Activated CD4-positive, alpha-beta memory T cell treated with anti-CD3 and anti-CD28 coated beads, Interleukin-2, amount 10 ng/mL, durations not matched to agents 7 days and 5 days (primary cell): ENCODE results near the gene HYAL3. TPM values are rescaled to one million over a fixed set of nuclear protein-coding genes. Genes with fewer than 3 reads are reported as not detected.

Experiments used
- CTCF ChIA-PET: fragments of 350-600 bp; sonication (Branson Sonifier 250); formaldehyde crosslinking; loops from one replicate; lab custom pipeline; 2021; ENCODE audit warnings: antibody characterized with exemption, inconsistent platforms; lab: Charles Lee
- POLR2A ChIA-PET: fragments of 350-600 bp; sonication (Branson Sonifier 250); formaldehyde crosslinking; loops from one replicate; lab custom pipeline; 2021; ENCODE audit warnings: antibody characterized with exemption; lab: Charles Lee
- DNase-seq: peaks from one replicate; pipeline ENCODE4 v3.0.0-alpha.2; 2020
- H3K27ac Mint-ChIP-seq: one replicate; pipeline ENCODE4 v1.8.0; 2021; ENCODE audit warnings: mild to moderate bottlenecking, mixed read lengths
- H3K27me3 Mint-ChIP-seq: one replicate; pipeline ENCODE4 v1.8.0; 2021; ENCODE audit warnings: mixed read lengths
- H3K36me3 Mint-ChIP-seq: one replicate; pipeline ENCODE4 v1.8.0; 2021; ENCODE audit warnings: low read depth, mixed read lengths
- H3K4me1 Mint-ChIP-seq: one replicate; pipeline ENCODE4 v1.8.0; 2021; ENCODE audit warnings: mixed read lengths
- H3K4me3 Mint-ChIP-seq: one replicate; pipeline ENCODE4 v1.8.0; 2021; ENCODE audit warnings: mild to moderate bottlenecking, mixed read lengths
- H3K9me3 Mint-ChIP-seq: one replicate; pipeline ENCODE4 v1.8.0; 2021; ENCODE audit warnings: mixed read lengths
- total RNA-seq, 2 experiments: library from RNA; stranded (reverse); gene quantifications; one replicate each; pipeline ENCODE4 v1.2.3, GENCODE V29; 2021

HYAL3 gene
- total RNA-seq, 2 experiments from 2014 or later = 13.2 to 13.9 TPM

DNA sequence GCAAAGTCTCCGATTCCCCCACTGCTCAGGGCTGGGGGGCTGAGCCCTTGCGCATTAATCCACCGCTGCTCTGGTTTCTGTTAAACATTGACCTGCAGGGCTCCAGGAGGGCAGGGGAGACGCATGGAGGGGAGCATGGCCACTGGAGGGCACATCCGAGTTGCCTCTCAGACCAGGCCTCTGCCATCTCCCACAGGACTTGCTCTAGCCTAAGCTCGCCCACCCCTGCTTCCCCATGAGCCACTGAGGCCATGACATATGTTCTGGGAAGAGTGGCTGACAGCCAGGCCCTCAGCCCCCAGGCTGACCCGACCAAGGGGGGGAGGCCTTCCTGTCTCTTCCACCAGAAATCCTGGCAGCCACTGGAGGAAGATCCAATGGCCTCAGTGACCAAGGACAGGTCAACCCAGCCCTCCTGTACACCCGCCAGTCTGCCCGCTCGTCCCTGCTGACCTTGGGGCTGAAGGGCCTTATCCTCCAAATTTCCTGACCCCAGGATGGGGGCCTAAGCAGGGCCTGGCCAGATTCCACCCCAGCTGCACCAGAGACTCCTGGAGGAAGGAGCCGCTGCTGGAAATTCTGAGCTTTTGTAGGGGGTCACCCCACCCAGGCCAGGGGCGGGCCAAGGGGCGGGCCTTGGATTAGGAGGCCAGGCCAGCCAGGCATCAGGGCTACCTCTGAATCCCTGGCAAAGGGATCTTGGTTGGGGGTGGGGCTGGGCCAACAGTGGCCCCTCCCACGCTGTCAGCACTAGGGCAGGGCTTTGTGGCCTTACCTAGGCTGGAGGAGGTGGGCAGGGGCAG lies 4.0 kb upstream of the HYAL3 start, which contains the start of gene HYAL1:
TSS of gene HYAL1 (minus strand) at position 562 of the 803 bp plus-strand sequence. CDS start 618 bp downstream, outside the sequence.
- no peak within 1 kb of the TSS for H3K27ac Mint-ChIP-seq

DNA sequence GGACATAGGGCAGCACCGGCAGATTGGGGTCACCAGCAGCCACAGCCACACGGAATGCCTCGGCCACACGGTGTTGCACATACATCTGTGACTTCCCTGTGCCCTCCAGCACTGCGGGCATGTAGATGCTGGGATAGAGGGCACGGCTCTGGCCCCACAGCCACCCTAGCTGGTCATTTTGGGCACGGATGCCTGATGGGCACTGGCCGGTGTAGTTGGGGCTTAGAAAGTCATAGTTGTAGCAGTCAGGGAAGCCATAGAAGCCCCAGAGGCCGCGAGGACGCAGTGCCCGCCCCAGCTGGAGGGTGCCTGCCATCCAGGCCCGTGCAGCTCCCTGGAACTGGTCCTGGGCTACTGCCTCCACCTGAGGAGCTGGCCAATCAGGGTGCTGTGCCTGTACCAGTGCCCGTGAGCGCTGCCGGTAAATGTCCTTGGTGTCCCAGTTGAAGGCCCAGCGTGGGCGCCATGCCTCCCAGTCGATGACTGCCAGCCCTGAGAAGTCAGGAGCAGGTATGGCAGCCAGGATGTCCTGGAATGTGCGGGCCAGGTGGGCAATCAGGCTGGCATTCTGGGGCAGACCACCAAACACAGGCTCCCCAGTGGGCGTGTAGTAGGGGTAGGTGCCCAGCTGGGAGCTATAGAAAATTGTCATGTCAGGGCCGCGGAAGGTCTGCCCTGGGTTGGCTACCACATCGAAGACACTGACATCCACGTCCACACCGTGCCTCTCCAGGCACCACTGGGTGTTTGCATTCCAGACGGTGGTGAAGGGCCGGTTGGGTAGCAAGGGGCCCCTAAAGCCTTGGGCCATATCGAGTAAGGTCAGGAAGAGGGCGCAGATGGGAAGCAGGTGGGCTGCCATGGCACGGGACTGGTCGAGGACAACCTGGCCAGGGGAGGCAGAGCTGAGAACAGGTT lies 3.1 kb upstream of the HYAL3 start:
- Mint-ChIP-seq H3K36me3 (peaks cover 1% of the 10 kb centered on the region), H3K9me3 (no peaks in the 10 kb centered on the region), H3K27ac (no peak overlapping the region), H3K27me3 (no peaks in the 10 kb centered on the region), H3K4me3 (no peak overlapping the region), H3K4me1 (peaks cover 31% of the 10 kb centered on the region)
- ChIA-PET CTCF (interaction anchor here (0.8 to 1.6 kb wide), 2 partner anchors 22 to 35 kb away, joined by 3 to 7 read pairs; no protein-coding TSS in a partner anchor), POLR2A (interaction anchor here (0.9 to 6.3 kb wide), 3 partner anchors 10 to 67 kb away, joined by 3 to 150 read pairs (median 4); partner anchors contain the start of genes IFRD2, RASSF1 and ZMYND10)
- no peak for DNase-seq

More for the DNA sequence above, 4.0 kb upstream of the HYAL3 start, which contains the start of gene HYAL1:
- Mint-ChIP-seq H3K4me3 (no peak within 1 kb of the TSS), H3K4me1 (peaks cover 22% of the 10 kb centered on the region), H3K36me3 (no peaks in the 10 kb centered on the region), H3K9me3 (no peaks in the 10 kb centered on the region), H3K27me3 (no peaks in the 10 kb centered on the region)
- POLR2A ChIA-PET = interaction anchor here (0.9 to 6.3 kb wide), 3 partner anchors 11 to 68 kb away, joined by 3 to 150 read pairs (median 4); partner anchors contain the start of genes IFRD2, RASSF1 and ZMYND10
- CTCF ChIA-PET = interaction anchor here (0.8 to 1.6 kb wide), 2 partner anchors 21 to 34 kb away, joined by 3 to 7 read pairs; no protein-coding TSS in a partner anchor
- DNase-seq = peak; percentile 16

GRCh38 chr3:50300681-50301254 lies 1.6 kb upstream of the HYAL3 start:
- POLR2A ChIA-PET = interaction anchor here (1.3 to 6.3 kb wide), 5 partner anchors 9 to 40 kb away, joined by 4 to 150 read pairs (median 41); partner anchors contain the start of genes IFRD2, RASSF1, TUSC2 and ZMYND10

DNA sequence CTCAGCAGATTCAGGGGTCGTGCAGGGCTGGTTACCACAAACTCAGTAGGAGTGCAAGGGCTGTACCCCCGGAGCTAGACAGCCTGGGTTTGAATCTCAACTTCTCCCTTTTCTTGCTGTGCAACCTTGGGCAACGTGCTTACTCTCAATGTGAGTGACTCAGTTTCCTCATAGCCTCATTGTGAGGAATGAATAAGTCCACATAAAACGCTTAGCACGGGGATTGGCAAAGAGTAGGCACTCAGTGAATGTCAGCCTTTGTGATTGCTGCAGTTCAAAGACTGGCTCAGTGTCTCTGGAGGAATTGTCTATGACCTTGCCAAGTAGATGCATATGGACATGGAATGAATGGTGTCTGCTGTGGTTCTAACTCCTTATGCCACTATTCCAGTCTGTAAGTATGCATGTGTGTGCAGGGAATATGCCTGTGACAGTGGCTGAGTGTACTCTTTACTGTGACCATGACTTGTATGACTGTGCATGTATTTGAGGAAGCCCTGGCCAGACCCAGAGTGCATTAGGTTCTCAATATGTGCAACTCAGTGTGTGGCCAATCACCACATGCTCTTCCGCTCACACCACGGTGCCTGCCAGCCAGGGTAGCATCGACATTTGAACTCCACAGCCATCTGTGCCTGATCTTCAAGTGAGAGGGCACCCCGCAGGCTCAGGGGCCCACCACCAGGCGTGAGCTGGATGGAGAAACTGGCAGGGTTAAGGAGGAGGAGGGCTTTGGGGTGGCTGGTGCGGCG lies 900 bp upstream of the HYAL3 start:
- Mint-ChIP-seq H3K36me3 (peaks cover 10% of the 10 kb centered on the region), H3K27me3 (no peaks in the 10 kb centered on the region), H3K27ac (peak overlapping the region; percentile 100), H3K4me1 (peaks cover 41% of the 10 kb centered on the region), H3K4me3 (peak overlapping the region; percentile 99), H3K9me3 (no peaks in the 10 kb centered on the region)
- ChIA-PET CTCF (interaction anchor here (0.6 to 4.2 kb wide), 16 partner anchors 11 to 232 kb away, joined by 3 to 82 read pairs (median 6); partner anchors contain the start of genes CYB561D2, HYAL2, LSMEM2 and RASSF1), POLR2A (interaction anchor here (0.8 to 6.3 kb wide), 15 partner anchors 8 to 310 kb away, joined by 3 to 150 read pairs (median 5); partner anchors contain the start of genes CYB561D2, IFRD2, NPRL2 and RASSF1)
- no peak for DNase-seq

More at GRCh38 chr3:50300681-50301254, 1.6 kb upstream of the HYAL3 start:
- CTCF ChIA-PET = interaction anchor here (4.2 kb wide), 1 partner anchor 23 kb away, joined by 82 read pairs; the partner anchor contains the start of gene HYAL2
- DNase-seq = no peak
- H3K27me3 Mint-ChIP-seq = no peaks in the 10 kb centered on the region
- H3K4me1 Mint-ChIP-seq = peaks cover 40% of the 10 kb centered on the region
- H3K4me3 Mint-ChIP-seq = peak overlapping the region; percentile 99
- H3K27ac Mint-ChIP-seq = peak overlapping the region; percentile 100
- H3K9me3 Mint-ChIP-seq = no peaks in the 10 kb centered on the region
- peaks cover 10% of the 10 kb centered on the region for H3K36me3 Mint-ChIP-seq

- DNase-seq = no peak
- H3K4me3 Mint-ChIP-seq = peak overlapping the region; percentile 99
- no peaks in the 10 kb centered on the region for H3K27me3 Mint-ChIP-seq
- no peaks in the 10 kb centered on the region for H3K9me3 Mint-ChIP-seq
- peak overlapping the region; percentile 100 for H3K27ac Mint-ChIP-seq
- CTCF ChIA-PET = interaction anchor here (0.6 to 4.2 kb wide), 19 partner anchors 10 to 232 kb away, joined by 3 to 82 read pairs (median 5); partner anchors contain the start of genes CYB561D2, HYAL2, LSMEM2 and RASSF1
- POLR2A ChIA-PET = interaction anchor here (0.6 to 6.3 kb wide), 18 partner anchors 8 to 311 kb away, joined by 3 to 150 read pairs (median 5); partner anchors contain the start of genes CYB561D2, GNAI2, IFRD2 and NPRL2
- peaks cover 38% of the 10 kb centered on the region for H3K4me1 Mint-ChIP-seq
- H3K36me3 Mint-ChIP-seq = peaks cover 10% of the 10 kb centered on the region
Observed at GRCh38 chr3:50299638-50299928, 378 bp upstream of the HYAL3 start.

GRCh38 chr3:50297896-50298725 lies 1.1 kb downstream of the HYAL3 start:
- DNase-seq = no peak
- Mint-ChIP-seq H3K4me1 (peaks cover 38% of the 10 kb centered on the region), H3K27me3 (no peaks in the 10 kb centered on the region), H3K36me3 (peaks cover 10% of the 10 kb centered on the region), H3K4me3 (peak overlapping the region; percentile 99), H3K9me3 (no peaks in the 10 kb centered on the region), H3K27ac (peak overlapping the region; percentile 100)
- POLR2A ChIA-PET = interaction anchor here (0.9 to 6.3 kb wide), 16 partner anchors 9 to 368 kb away, joined by 3 to 150 read pairs (median 6); partner anchors contain the start of genes CYB561D2, GNAI2, LSMEM2 and MON1A
- CTCF ChIA-PET = interaction anchor here (1.0 to 4.2 kb wide), 10 partner anchors 9 to 54 kb away, joined by 3 to 82 read pairs (median 8); partner anchors contain the start of genes HYAL2 and RASSF1

- Mint-ChIP-seq H3K9me3 (no peaks in the 10 kb centered on the region), H3K4me3 (peak overlapping the region; percentile 99), H3K36me3 (peaks cover 12% of the 10 kb centered on the region), H3K27me3 (no peaks in the 10 kb centered on the region), H3K27ac (no peak overlapping the region), H3K4me1 (peaks cover 44% of the 10 kb centered on the region)
- no peak for DNase-seq
- ChIA-PET POLR2A (interaction anchor here (1.1 to 6.3 kb wide), 6 partner anchors 20 to 77 kb away, joined by 4 to 150 read pairs (median 31); partner anchors contain the start of genes GNAI2, RASSF1, TUSC2 and ZMYND10), CTCF (interaction anchor here (0.7 to 4.2 kb wide), 3 partner anchors 26 to 50 kb away, joined by 3 to 82 read pairs (median 17); partner anchors contain the start of gene HYAL2)
Observed at GRCh38 chr3:50297384-50297775, 1.8 kb downstream of the HYAL3 start.

GRCh38 chr3:50296721-50297383 lies 2.4 kb downstream of the HYAL3 start:
- POLR2A ChIA-PET = interaction anchor here (3.8 to 6.3 kb wide), 4 partner anchors 21 to 44 kb away, joined by 21 to 150 read pairs (median 77); partner anchors contain the start of genes RASSF1, TUSC2 and ZMYND10
- Mint-ChIP-seq H3K27ac (no peak overlapping the region), H3K36me3 (peaks cover 13% of the 10 kb centered on the region), H3K4me1 (peaks cover 46% of the 10 kb centered on the region), H3K9me3 (no peaks in the 10 kb centered on the region), H3K4me3 (peak overlapping the region; percentile 21), H3K27me3 (no peaks in the 10 kb centered on the region)
- CTCF ChIA-PET = interaction anchor here (0.7 to 4.2 kb wide), 2 partner anchors 27 to 40 kb away, joined by 3 to 82 read pairs; partner anchors contain the start of gene HYAL2
- DNase-seq = no peak

DNA sequence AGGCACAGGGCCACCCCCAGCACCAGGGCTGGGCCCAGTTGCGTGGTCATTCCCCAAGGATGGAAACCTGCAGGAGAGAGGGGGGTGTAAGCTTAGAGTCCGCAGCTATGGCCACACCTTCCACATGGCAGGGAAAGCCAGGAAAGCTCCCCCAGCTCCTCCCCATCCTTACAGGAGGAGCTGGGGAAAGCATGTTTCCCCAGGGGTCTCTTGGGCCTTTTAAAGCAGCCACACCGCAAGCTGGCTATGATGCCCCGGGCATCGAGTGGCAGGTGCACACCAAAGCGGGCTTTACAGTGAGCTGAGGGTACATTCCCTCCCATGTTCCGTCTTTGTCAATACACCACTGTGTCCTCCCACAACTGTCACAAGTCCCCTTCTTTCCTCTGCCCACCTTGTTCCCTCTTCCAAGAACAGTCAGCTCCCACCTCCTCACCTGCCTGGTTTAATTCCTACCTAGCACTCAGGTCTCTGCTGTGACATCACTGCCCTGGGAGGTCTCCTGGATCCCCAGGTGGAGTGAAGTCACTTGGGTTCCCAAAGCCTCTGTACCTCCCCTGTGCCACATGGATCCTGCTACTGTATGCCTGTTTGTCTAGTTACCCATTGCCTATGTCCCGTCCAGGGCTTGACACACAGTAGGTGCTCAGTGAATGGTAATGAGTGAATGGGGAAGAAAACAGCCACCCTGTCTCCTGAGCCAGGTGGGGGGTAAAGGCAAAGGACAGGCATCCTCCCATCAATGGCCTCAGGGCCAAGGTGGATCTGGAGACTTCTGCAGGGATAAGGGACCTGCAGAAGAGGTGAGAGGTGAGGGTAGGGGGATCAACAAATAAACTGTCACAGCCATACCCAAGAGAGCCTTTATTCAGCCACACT lies 3.4 kb downstream of the HYAL3 start:
- peak overlapping the region; percentile 19 for H3K27ac Mint-ChIP-seq
- no peaks in the 10 kb centered on the region for H3K27me3 Mint-ChIP-seq
- ChIA-PET POLR2A (interaction anchor here (0.7 to 5.2 kb wide), 5 partner anchors 11 to 41 kb away, joined by 3 to 113 read pairs (median 3); partner anchors contain the start of genes LSMEM2 and TUSC2), CTCF (interaction anchor here (0.6 kb wide), 2 partner anchors 87 to 233 kb away, joined by 3 read pairs; no protein-coding TSS in a partner anchor)
- H3K36me3 Mint-ChIP-seq = peaks cover 16% of the 10 kb centered on the region
- H3K9me3 Mint-ChIP-seq = no peaks in the 10 kb centered on the region
- H3K4me1 Mint-ChIP-seq = peaks cover 48% of the 10 kb centered on the region
- H3K4me3 Mint-ChIP-seq = no peak overlapping the region
- no peak for DNase-seq
